Endothelial cell of umbilical vein (primary cell): ENCODE measurements around the gene ATP2B2. TPM values are rescaled to one million over a fixed set of nuclear protein-coding genes. Genes with fewer than 3 reads are reported as not detected.

Source experiments
- BruUV-seq: library from RNA; stranded (reverse); fragments of 400-500 nt; replicated peaks from 2 replicates; lab custom pipeline; 2021; lab: Mats Ljungman, UMichigan
- CTCF ChIA-PET: fragments of 300-600, 350-600 bp; sonication (Branson Sonifier 250); formaldehyde crosslinking; loops from one replicate; lab custom pipeline; 2021; ENCODE audit warnings: antibody characterized with exemption, inconsistent platforms; lab: Charles Lee
- POLR2A ChIA-PET: fragments of 300-600, 350-600 bp; sonication (Branson Sonifier 250); formaldehyde crosslinking; loops from one replicate; lab custom pipeline; 2021; ENCODE audit warnings: antibody characterized with exemption, inconsistent platforms; lab: Charles Lee
- DNase-seq: peaks from one replicate; pipeline ENCODE4 v3.0.0-alpha.2; 2011; ENCODE audit warnings: low read depth, low spot score
- FAIRE-seq: peaks from 2 replicates; lab custom pipeline; 2011; peaks lifted over from hg19 to GRCh38; lab: Jason Lieb, UNC
- H2AFZ ChIP-seq: 2 replicates; pipeline ENCODE4 v1.6.0; 2012; ENCODE audit warnings: low read depth, low read length, control low read depth, inconsistent platforms
- H3K27ac ChIP-seq: 2 replicates; pipeline ENCODE4 v1.5.1; 2011; ENCODE audit warnings: low read depth, mild to moderate bottlenecking, control low read depth, low read length, moderate library complexity; ENCODE audit not compliant: insufficient read depth
- H3K27me3 ChIP-seq, 2 experiments: 2 replicates each; pipeline versions ENCODE4 v1.6.0 to v1.6.1; 2011; ENCODE audit warnings: low read length in 2 of 2, mixed read lengths in 1 of 2; ENCODE audit not compliant: control insufficient read depth in 2 of 2, insufficient read depth in 2 of 2
- H3K36me3 ChIP-seq, 2 experiments: 2 replicates in 1 of 2; 3 replicates in 1 of 2; pipeline ENCODE4 v1.5.1; 2011; ENCODE audit warnings: low read length in 2 of 2, mild to moderate bottlenecking in 1 of 2, moderate library complexity in 1 of 2; ENCODE audit not compliant: control insufficient read depth in 2 of 2, insufficient read depth in 2 of 2; ENCODE audit errors: extremely low read depth in 1 of 2
- H3K4me1 ChIP-seq: 3 replicates; pipeline ENCODE4 v1.5.1; 2011; ENCODE audit warnings: mild to moderate bottlenecking, low read length; ENCODE audit not compliant: control insufficient read depth, insufficient read depth; ENCODE audit errors: extremely low read depth
- H3K4me2 ChIP-seq: 2 replicates; pipeline ENCODE4 v1.6.1; 2011; ENCODE audit warnings: low read length, control low read depth, mixed read lengths; ENCODE audit not compliant: insufficient read depth
- H3K4me3 ChIP-seq, 3 experiments: fragments of 200-600 bp in 1 of 3; sonication (generic), shearing (Covaris generic) in 1 of 3; replicated peaks in 1 of 3; 2 replicates each; pipeline ENCODE4 v1.5.1; 2011 to 2016; ENCODE audit warnings: control low read depth in 3 of 3, low read length in 3 of 3, mild to moderate bottlenecking in 2 of 3, inconsistent platforms in 1 of 3, low read depth in 1 of 3, moderate library complexity in 1 of 3; ENCODE audit not compliant: insufficient read depth in 1 of 3
- H3K79me2 ChIP-seq: 2 replicates; pipeline ENCODE4 v1.6.0; 2012; ENCODE audit warnings: low read length, inconsistent platforms; ENCODE audit not compliant: control insufficient read depth, insufficient read depth
- H3K9ac ChIP-seq: replicated peaks from 2 replicates; pipeline ENCODE3; 2011; ENCODE audit warnings: low read length, control low read depth; ENCODE audit not compliant: insufficient read depth; ENCODE audit errors: extremely low read depth
- H3K9me1 ChIP-seq: replicated peaks from 3 replicates; pipeline ENCODE4 v1.6.0; 2011; ENCODE audit warnings: mild to moderate bottlenecking, low read length; ENCODE audit not compliant: control insufficient read depth, insufficient read depth; ENCODE audit errors: extremely low read depth
- H3K9me3 ChIP-seq: replicated peaks from 2 replicates; pipeline ENCODE4 v1.5.1; 2012; ENCODE audit warnings: low read length, inconsistent platforms; ENCODE audit not compliant: control insufficient read depth, insufficient read depth
- H4K20me1 ChIP-seq: replicated peaks from 2 replicates; pipeline ENCODE3; 2011; ENCODE audit warnings: mild to moderate bottlenecking, low read length; ENCODE audit not compliant: control insufficient read depth, insufficient read depth; ENCODE audit errors: extremely low read depth
- FOS ChIP-seq: IDR thresholded peaks from 2 replicates; pipeline ENCODE4 v1.6.1; 2011; ENCODE audit warnings: mild to moderate bottlenecking, low read length, moderate library complexity, borderline replicate concordance; ENCODE audit not compliant: insufficient read depth
- JUN ChIP-seq: IDR thresholded peaks from 2 replicates; pipeline ENCODE4 v1.6.1; 2011; ENCODE audit warnings: borderline replicate concordance, low read depth; ENCODE audit not compliant: insufficient read length, insufficient read depth
- POLR2A ChIP-seq: IDR thresholded peaks from 2 replicates; pipeline ENCODE4 v1.6.1; 2012; ENCODE audit warnings: low read depth, mild to moderate bottlenecking, control low read depth, low read length
- POLR2AphosphoS5 ChIP-seq: IDR thresholded peaks from 2 replicates; pipeline ENCODE4 v1.6.1; 2012; ENCODE audit warnings: low read depth, mild to moderate bottlenecking, control low read depth, low read length, moderate library complexity; ENCODE audit not compliant: insufficient read depth
- dilution Hi-C: fragments of 300-500 bp; cut with MboI; formaldehyde crosslinking; loops from one replicate; pipeline ENCODE4 v1.15.0; 2019; ENCODE audit warnings: low sequenced_read_pairs; ENCODE audit not compliant: extremely low pct_ligation_motif_present
- intact Hi-C: fragments of 100-400 bp; cut with micrococcal nuclease; formaldehyde crosslinking; loops from one replicate; pipeline ENCODE4 v1.10.0; 2022
- polyA plus RNA-seq, 4 experiments: library from polyadenylated mRNA; depleted of rRNA in 3 of 4; stranded (reverse) in 3 of 4; unstranded in 1 of 4; fragments of >200 nt; gene quantifications; 2 replicates each; pipeline versions ENCODE4 v1.2.1 to v1.2.3, GENCODE V29; 2011 to 2012; ENCODE audit warnings: missing spikeins in 1 of 4
- total RNA-seq: library from RNA; stranded (reverse); gene quantifications from 2 replicates; pipeline ENCODE4 v1.2.3, GENCODE V29; 2021
- TF ChIP-seq, protein P1 (sequence below), 2 donors: IDR thresholded peaks; 1 replicate in 1 of 2; 2 replicates in 1 of 2; pipeline ENCODE4 v1.5.1; 2011; ENCODE audit warnings: low read length in 2 of 2, mild to moderate bottlenecking in 2 of 2, moderate library complexity in 2 of 2, control low read depth in 1 of 2, inconsistent platforms in 1 of 2, low read depth in 1 of 2; ENCODE audit not compliant: insufficient read depth in 1 of 2; ENCODE audit errors: extremely low read depth in 1 of 2
- TF ChIP-seq, protein P2 (sequence below): IDR thresholded peaks from 2 replicates; pipeline ENCODE4 v1.6.1; 2011; ENCODE audit not compliant: insufficient read depth, insufficient read length

ATP2B2 gene
- total and polyA plus RNA-seq, 2 donors (not counting 3 experiments of a cell fraction or from before 2014, with no cell fraction given) = not detected

GRCh38 chr3:10479311-10479710 is 26.1 kb downstream of the ATP2B2 start:
- H3K27ac ChIP-seq = no peak overlapping the region
- H3K4me1 ChIP-seq = no peaks in the 10 kb centered on the region
- H4K20me1 ChIP-seq = no peaks in the 10 kb centered on the region
- no peak overlapping the region for H3K9ac ChIP-seq
- no peak overlapping the region for H3K4me2 ChIP-seq
- H3K79me2 ChIP-seq = no peaks in the 10 kb centered on the region
- no peaks in the 10 kb centered on the region for H3K36me3 ChIP-seq
- no peak for DNase-seq
- no peaks in the 10 kb centered on the region for H3K27me3 ChIP-seq
- BruUV-seq = no TSS peak
- H2AFZ ChIP-seq = no peak overlapping the region
- CTCF ChIA-PET = no interaction called here
- no peaks in the 10 kb centered on the region for H3K9me3 ChIP-seq
- H3K4me3 ChIP-seq = no peak overlapping the region
- POLR2A ChIA-PET = no interaction called here
- dilution Hi-C loops (no loop called here), intact Hi-C loops (no loop called here)
- TF ChIP-seq, protein P1, sequence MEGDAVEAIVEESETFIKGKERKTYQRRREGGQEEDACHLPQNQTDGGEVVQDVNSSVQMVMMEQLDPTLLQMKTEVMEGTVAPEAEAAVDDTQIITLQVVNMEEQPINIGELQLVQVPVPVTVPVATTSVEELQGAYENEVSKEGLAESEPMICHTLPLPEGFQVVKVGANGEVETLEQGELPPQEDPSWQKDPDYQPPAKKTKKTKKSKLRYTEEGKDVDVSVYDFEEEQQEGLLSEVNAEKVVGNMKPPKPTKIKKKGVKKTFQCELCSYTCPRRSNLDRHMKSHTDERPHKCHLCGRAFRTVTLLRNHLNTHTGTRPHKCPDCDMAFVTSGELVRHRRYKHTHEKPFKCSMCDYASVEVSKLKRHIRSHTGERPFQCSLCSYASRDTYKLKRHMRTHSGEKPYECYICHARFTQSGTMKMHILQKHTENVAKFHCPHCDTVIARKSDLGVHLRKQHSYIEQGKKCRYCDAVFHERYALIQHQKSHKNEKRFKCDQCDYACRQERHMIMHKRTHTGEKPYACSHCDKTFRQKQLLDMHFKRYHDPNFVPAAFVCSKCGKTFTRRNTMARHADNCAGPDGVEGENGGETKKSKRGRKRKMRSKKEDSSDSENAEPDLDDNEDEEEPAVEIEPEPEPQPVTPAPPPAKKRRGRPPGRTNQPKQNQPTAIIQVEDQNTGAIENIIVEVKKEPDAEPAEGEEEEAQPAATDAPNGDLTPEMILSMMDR (IDR thresholded peaks at IDR 0.05; ENCODE audit: extremely low read depth in 1 of 2, insufficient read depth in 1 of 2, low read depth in 1 of 2, low read length in 2 of 2) = no peak
- TF ChIP-seq POLR2A (no peak), JUN (no peak)
- H3K9me1 ChIP-seq = no peaks in the 10 kb centered on the region
- no peak for FAIRE-seq

GRCh38 chr3:10475983-10476382 is 29.4 kb downstream of the ATP2B2 start:
- no peak for FAIRE-seq
- intact Hi-C loops (no loop called here), dilution Hi-C loops (no loop called here)
- Histone ChIP-seq H3K79me2 (no peaks in the 10 kb centered on the region), H2AFZ (no peak overlapping the region), H3K4me3 (no peak overlapping the region), H3K4me1 (no peaks in the 10 kb centered on the region), H3K27me3 (no peaks in the 10 kb centered on the region), H3K27ac (no peak overlapping the region), H3K9me1 (no peaks in the 10 kb centered on the region), H4K20me1 (no peaks in the 10 kb centered on the region), H3K9ac (no peak overlapping the region), H3K4me2 (no peak overlapping the region), H3K9me3 (no peaks in the 10 kb centered on the region), H3K36me3 (no peaks in the 10 kb centered on the region)
- ChIA-PET POLR2A (no interaction called here), CTCF (no interaction called here)
- TF ChIP-seq POLR2A = no peak
- no peak for TF ChIP-seq JUN
- TF ChIP-seq, protein P2, sequence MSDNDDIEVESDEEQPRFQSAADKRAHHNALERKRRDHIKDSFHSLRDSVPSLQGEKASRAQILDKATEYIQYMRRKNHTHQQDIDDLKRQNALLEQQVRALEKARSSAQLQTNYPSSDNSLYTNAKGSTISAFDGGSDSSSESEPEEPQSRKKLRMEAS = no peak
- TF ChIP-seq POLR2AphosphoS5 = no peak
- TF ChIP-seq FOS = no peak
- TF ChIP-seq, protein P1 (IDR thresholded peaks at IDR 0.05; ENCODE audit: extremely low read depth in 1 of 2, insufficient read depth in 1 of 2, low read depth in 1 of 2, low read length in 2 of 2) = no peak
- DNase-seq = no peak
- no TSS peak for BruUV-seq
